Measurements from ENCODE around the gene ASMTL. TPM values are rescaled to one million over a fixed set of nuclear protein-coding genes. Genes with fewer than 3 reads are reported as not detected.
A peak's percentile ranks its signal among the peaks of the same experiment; 100 is the strongest.

Gene ASMTL
- total and polyA plus RNA-seq, 2 of the 13 experiments (the other 11 are each of a cell fraction or from before 2014, with no cell fraction given): 5.6 to 16.3 TPM

GRCh38 chrX:1481636-1482529 lies 29.2 kb upstream of the ASMTL start (continued):
- peak; percentile 32; the same call in 1 of the 2 replicates for TF ChIP-seq CREB1 (IDR thresholded peaks at IDR 0.05)
- peak; percentile 57; the same call in 1 of the 2 replicates for TF ChIP-seq CREB1 (CRISPR knock-in tag; IDR thresholded peaks at IDR 0.05)
- peak; percentile 87 for TF ChIP-seq ETV5 (CRISPR knock-in tag; IDR thresholded peaks at IDR 0.05; ENCODE audit: borderline replicate concordance)
- TF ChIP-seq ZNF569 (CRISPR knock-in tag; IDR thresholded peaks at IDR 0.05; ENCODE audit: borderline replicate concordance): no peak
- no peak for TF ChIP-seq PRMT3 (CRISPR knock-in tag; IDR thresholded peaks at IDR 0.05; ENCODE audit: borderline replicate concordance, low read depth)
- TF ChIP-seq STAT6 (CRISPR knock-in tag; IDR thresholded peaks at IDR 0.05; ENCODE audit: borderline replicate concordance): no peak
- TF ChIP-seq KLF15 (CRISPR knock-in tag; IDR thresholded peaks at IDR 0.05; ENCODE audit: borderline replicate concordance): no peak
- TF ChIP-seq IKZF5 (CRISPR knock-in tag; IDR thresholded peaks at IDR 0.05): peak; percentile 56; the same call in 1 of the 2 replicates
- TF ChIP-seq HBP1 (CRISPR knock-in tag; IDR thresholded peaks at IDR 0.05; ENCODE audit: low read depth): 0 out of 2 replicates have a peak, but pooled peaks have one; percentile 38
- no peak for TF ChIP-seq ZSCAN25 (CRISPR knock-in tag; IDR thresholded peaks at IDR 0.05)
- no peak for TF ChIP-seq ZNF263 (CRISPR knock-in tag; IDR thresholded peaks at IDR 0.05)
- TF ChIP-seq ZNF773 (CRISPR knock-in tag; IDR thresholded peaks at IDR 0.05; ENCODE audit: borderline replicate concordance): no peak
- peak; percentile 63 for TF ChIP-seq PAXIP1 (CRISPR knock-in tag; conservative IDR thresholded peaks at IDR 0.05)
- TF ChIP-seq ZNF580 (CRISPR knock-in tag; IDR thresholded peaks at IDR 0.05; ENCODE audit: borderline replicate concordance, low read depth): no peak
- peak; percentile 81 for TF ChIP-seq GATAD2A (CRISPR knock-in tag; IDR thresholded peaks at IDR 0.05)
- no peak for TF ChIP-seq ZFP41 (CRISPR knock-in tag; IDR thresholded peaks at IDR 0.05; ENCODE audit: borderline replicate concordance)
- TF ChIP-seq TBX3 (IDR thresholded peaks at IDR 0.05; ENCODE audit: borderline replicate concordance): 0 out of 2 replicates have a peak, but pooled peaks have one; percentile 24
- no peak for TF ChIP-seq ZNF180 (CRISPR knock-in tag; IDR thresholded peaks at IDR 0.05; ENCODE audit: borderline replicate concordance, low read depth)
- no peak for TF ChIP-seq JUNB (CRISPR knock-in tag; IDR thresholded peaks at IDR 0.05; ENCODE audit: borderline replicate concordance)
